Endothelial cell of umbilical vein (primary cell): ENCODE results near the gene WDR76. TPM values are rescaled to one million over a fixed set of nuclear protein-coding genes. Genes with fewer than 3 reads are reported as not detected.

ENCODE experiments used
- BruUV-seq: library from RNA; stranded (reverse); fragments of 400-500 nt; replicated peaks from 2 replicates; lab custom pipeline; 2021; lab: Mats Ljungman, UMichigan
- CTCF ChIA-PET: fragments of 300-600, 350-600 bp; sonication (Branson Sonifier 250); formaldehyde crosslinking; loops from one replicate; lab custom pipeline; 2021; ENCODE audit warnings: antibody characterized with exemption, inconsistent platforms; lab: Charles Lee
- POLR2A ChIA-PET: fragments of 300-600, 350-600 bp; sonication (Branson Sonifier 250); formaldehyde crosslinking; loops from one replicate; lab custom pipeline; 2021; ENCODE audit warnings: antibody characterized with exemption, inconsistent platforms; lab: Charles Lee
- DNase-seq: peaks from one replicate; pipeline ENCODE4 v3.0.0-alpha.2; 2011; ENCODE audit warnings: low read depth, low spot score
- FAIRE-seq: peaks from 2 replicates; lab custom pipeline; 2011; peaks lifted over from hg19 to GRCh38; lab: Jason Lieb, UNC
- H2AFZ ChIP-seq: 2 replicates; pipeline ENCODE4 v1.6.0; 2012; ENCODE audit warnings: low read depth, low read length, control low read depth, inconsistent platforms
- H3K27ac ChIP-seq: 2 replicates; pipeline ENCODE4 v1.5.1; 2011; ENCODE audit warnings: low read depth, mild to moderate bottlenecking, control low read depth, low read length, moderate library complexity; ENCODE audit not compliant: insufficient read depth
- H3K27me3 ChIP-seq, 2 experiments: 2 replicates each; pipeline versions ENCODE4 v1.6.0 to v1.6.1; 2011; ENCODE audit warnings: low read length in 2 of 2, mixed read lengths in 1 of 2; ENCODE audit not compliant: control insufficient read depth in 2 of 2, insufficient read depth in 2 of 2
- H3K36me3 ChIP-seq, 2 experiments: 2 replicates in 1 of 2; 3 replicates in 1 of 2; pipeline ENCODE4 v1.5.1; 2011; ENCODE audit warnings: low read length in 2 of 2, mild to moderate bottlenecking in 1 of 2, moderate library complexity in 1 of 2; ENCODE audit not compliant: control insufficient read depth in 2 of 2, insufficient read depth in 2 of 2; ENCODE audit errors: extremely low read depth in 1 of 2
- H3K4me1 ChIP-seq: 3 replicates; pipeline ENCODE4 v1.5.1; 2011; ENCODE audit warnings: mild to moderate bottlenecking, low read length; ENCODE audit not compliant: control insufficient read depth, insufficient read depth; ENCODE audit errors: extremely low read depth
- H3K4me2 ChIP-seq: 2 replicates; pipeline ENCODE4 v1.6.1; 2011; ENCODE audit warnings: low read length, control low read depth, mixed read lengths; ENCODE audit not compliant: insufficient read depth
- H3K4me3 ChIP-seq, 3 experiments: fragments of 200-600 bp in 1 of 3; sonication (generic), shearing (Covaris generic) in 1 of 3; replicated peaks in 1 of 3; 2 replicates each; pipeline ENCODE4 v1.5.1; 2011 to 2016; ENCODE audit warnings: control low read depth in 3 of 3, low read length in 3 of 3, mild to moderate bottlenecking in 2 of 3, inconsistent platforms in 1 of 3, low read depth in 1 of 3, moderate library complexity in 1 of 3; ENCODE audit not compliant: insufficient read depth in 1 of 3
- H3K79me2 ChIP-seq: 2 replicates; pipeline ENCODE4 v1.6.0; 2012; ENCODE audit warnings: low read length, inconsistent platforms; ENCODE audit not compliant: control insufficient read depth, insufficient read depth
- H3K9ac ChIP-seq: replicated peaks from 2 replicates; pipeline ENCODE3; 2011; ENCODE audit warnings: low read length, control low read depth; ENCODE audit not compliant: insufficient read depth; ENCODE audit errors: extremely low read depth
- H3K9me1 ChIP-seq: replicated peaks from 3 replicates; pipeline ENCODE4 v1.6.0; 2011; ENCODE audit warnings: mild to moderate bottlenecking, low read length; ENCODE audit not compliant: control insufficient read depth, insufficient read depth; ENCODE audit errors: extremely low read depth
- H3K9me3 ChIP-seq: replicated peaks from 2 replicates; pipeline ENCODE4 v1.5.1; 2012; ENCODE audit warnings: low read length, inconsistent platforms; ENCODE audit not compliant: control insufficient read depth, insufficient read depth
- H4K20me1 ChIP-seq: replicated peaks from 2 replicates; pipeline ENCODE3; 2011; ENCODE audit warnings: mild to moderate bottlenecking, low read length; ENCODE audit not compliant: control insufficient read depth, insufficient read depth; ENCODE audit errors: extremely low read depth
- EZH2 ChIP-seq: IDR thresholded peaks from 2 replicates; pipeline ENCODE4 v1.6.1; 2012; ENCODE audit warnings: borderline replicate concordance, low read depth, mild to moderate bottlenecking, moderate library complexity, low read length, inconsistent platforms; ENCODE audit not compliant: severe bottlenecking
- FOS ChIP-seq: IDR thresholded peaks from 2 replicates; pipeline ENCODE4 v1.6.1; 2011; ENCODE audit warnings: mild to moderate bottlenecking, low read length, moderate library complexity, borderline replicate concordance; ENCODE audit not compliant: insufficient read depth
- GATA2 ChIP-seq: IDR thresholded peaks from 2 replicates; pipeline ENCODE4 v1.7.0; 2011; ENCODE audit warnings: low read depth, mild to moderate bottlenecking, moderate library complexity, mixed read lengths, low read length; ENCODE audit not compliant: insufficient read length, insufficient read depth
- JUN ChIP-seq: IDR thresholded peaks from 2 replicates; pipeline ENCODE4 v1.6.1; 2011; ENCODE audit warnings: borderline replicate concordance, low read depth; ENCODE audit not compliant: insufficient read length, insufficient read depth
- MYC ChIP-seq: IDR thresholded peaks from one replicate; pipeline ENCODE4 v1.6.1; 2011; ENCODE audit warnings: mild to moderate bottlenecking, low read depth, low read length
- POLR2A ChIP-seq: IDR thresholded peaks from 2 replicates; pipeline ENCODE4 v1.6.1; 2012; ENCODE audit warnings: low read depth, mild to moderate bottlenecking, control low read depth, low read length
- POLR2AphosphoS5 ChIP-seq: IDR thresholded peaks from 2 replicates; pipeline ENCODE4 v1.6.1; 2012; ENCODE audit warnings: low read depth, mild to moderate bottlenecking, control low read depth, low read length, moderate library complexity; ENCODE audit not compliant: insufficient read depth
- dilution Hi-C: fragments of 300-500 bp; cut with MboI; formaldehyde crosslinking; loops from one replicate; pipeline ENCODE4 v1.15.0; 2019; ENCODE audit warnings: low sequenced_read_pairs; ENCODE audit not compliant: extremely low pct_ligation_motif_present
- intact Hi-C: fragments of 100-400 bp; cut with micrococcal nuclease; formaldehyde crosslinking; loops from one replicate; pipeline ENCODE4 v1.10.0; 2022
- polyA plus RNA-seq, 4 experiments: library from polyadenylated mRNA; depleted of rRNA in 3 of 4; stranded (reverse) in 3 of 4; unstranded in 1 of 4; fragments of >200 nt; gene quantifications; 2 replicates each; pipeline versions ENCODE4 v1.2.1 to v1.2.3, GENCODE V29; 2011 to 2012; ENCODE audit warnings: missing spikeins in 1 of 4
- total RNA-seq: library from RNA; stranded (reverse); gene quantifications from 2 replicates; pipeline ENCODE4 v1.2.3, GENCODE V29; 2021
- TF ChIP-seq, protein P1 (sequence below): IDR thresholded peaks from 2 replicates; pipeline ENCODE4 v1.6.1; 2011; ENCODE audit not compliant: insufficient read depth, insufficient read length
- TF ChIP-seq, protein P2 (sequence below), 2 donors: IDR thresholded peaks; 1 replicate in 1 of 2; 2 replicates in 1 of 2; pipeline ENCODE4 v1.5.1; 2011; ENCODE audit warnings: low read length in 2 of 2, mild to moderate bottlenecking in 2 of 2, moderate library complexity in 2 of 2, control low read depth in 1 of 2, inconsistent platforms in 1 of 2, low read depth in 1 of 2; ENCODE audit not compliant: insufficient read depth in 1 of 2; ENCODE audit errors: extremely low read depth in 1 of 2

The WDR76 gene
- total and polyA plus RNA-seq, 2 donors (not counting 3 experiments of a cell fraction or from before 2014, with no cell fraction given), result 3.1 to 25.2 TPM

DNA sequence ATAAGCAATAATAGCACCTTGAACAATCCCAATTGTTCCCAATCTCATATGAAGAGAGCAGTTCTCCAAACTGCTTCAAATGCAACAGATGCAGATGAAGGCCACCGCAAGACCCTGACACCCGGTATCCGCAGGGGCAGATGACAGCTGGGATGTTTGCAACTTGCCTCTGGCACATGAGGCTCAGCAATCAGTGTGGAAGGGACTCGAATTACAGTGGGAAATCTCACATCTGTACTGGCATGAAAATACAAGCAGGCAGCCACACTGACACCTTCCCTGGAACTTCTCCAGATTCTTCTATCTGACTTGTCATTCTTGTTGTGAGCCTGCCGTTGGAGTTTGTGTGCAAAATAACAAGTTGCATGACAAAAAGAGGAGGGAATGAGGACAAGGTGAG lies 68.8 kb downstream of the WDR76 start:
- dilution Hi-C loops, result no loop called here
- POLR2A ChIA-PET, result no interaction called here

More for the DNA sequence above, 68.8 kb downstream of the WDR76 start:
- BruUV-seq, result no TSS peak
- Histone ChIP-seq H3K4me1 (no peaks in the 10 kb centered on the region), H3K79me2 (no peaks in the 10 kb centered on the region), H2AFZ (no peak overlapping the region), H3K9me1 (no peaks in the 10 kb centered on the region), H3K9ac (no peak overlapping the region), H3K27ac (no peak overlapping the region), H3K36me3 (peaks cover 0 to 16% of the 10 kb centered on the region in 2 experiments), H3K4me2 (no peak overlapping the region), H3K4me3 (no peak overlapping the region), H3K27me3 (no peaks in the 10 kb centered on the region), H3K9me3 (no peaks in the 10 kb centered on the region), H4K20me1 (no peaks in the 10 kb centered on the region)
- intact Hi-C loops, result no loop called here
- FAIRE-seq, result no peak
- no peak for DNase-seq
- CTCF ChIA-PET, result interaction anchor here (1.1 to 1.3 kb wide), 2 partner anchors 14 to 606 kb away, joined by 3 to 5 read pairs; no protein-coding TSS in a partner anchor
- TF ChIP-seq, protein P1, sequence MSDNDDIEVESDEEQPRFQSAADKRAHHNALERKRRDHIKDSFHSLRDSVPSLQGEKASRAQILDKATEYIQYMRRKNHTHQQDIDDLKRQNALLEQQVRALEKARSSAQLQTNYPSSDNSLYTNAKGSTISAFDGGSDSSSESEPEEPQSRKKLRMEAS, result no peak
- no peak for TF ChIP-seq JUN
- TF ChIP-seq, protein P2, sequence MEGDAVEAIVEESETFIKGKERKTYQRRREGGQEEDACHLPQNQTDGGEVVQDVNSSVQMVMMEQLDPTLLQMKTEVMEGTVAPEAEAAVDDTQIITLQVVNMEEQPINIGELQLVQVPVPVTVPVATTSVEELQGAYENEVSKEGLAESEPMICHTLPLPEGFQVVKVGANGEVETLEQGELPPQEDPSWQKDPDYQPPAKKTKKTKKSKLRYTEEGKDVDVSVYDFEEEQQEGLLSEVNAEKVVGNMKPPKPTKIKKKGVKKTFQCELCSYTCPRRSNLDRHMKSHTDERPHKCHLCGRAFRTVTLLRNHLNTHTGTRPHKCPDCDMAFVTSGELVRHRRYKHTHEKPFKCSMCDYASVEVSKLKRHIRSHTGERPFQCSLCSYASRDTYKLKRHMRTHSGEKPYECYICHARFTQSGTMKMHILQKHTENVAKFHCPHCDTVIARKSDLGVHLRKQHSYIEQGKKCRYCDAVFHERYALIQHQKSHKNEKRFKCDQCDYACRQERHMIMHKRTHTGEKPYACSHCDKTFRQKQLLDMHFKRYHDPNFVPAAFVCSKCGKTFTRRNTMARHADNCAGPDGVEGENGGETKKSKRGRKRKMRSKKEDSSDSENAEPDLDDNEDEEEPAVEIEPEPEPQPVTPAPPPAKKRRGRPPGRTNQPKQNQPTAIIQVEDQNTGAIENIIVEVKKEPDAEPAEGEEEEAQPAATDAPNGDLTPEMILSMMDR (IDR thresholded peaks at IDR 0.05; ENCODE audit: extremely low read depth in 1 of 2, insufficient read depth in 1 of 2, low read depth in 1 of 2, low read length in 2 of 2), result no peak
- TF ChIP-seq POLR2AphosphoS5, result no peak
- TF ChIP-seq GATA2, result no peak
- no peak for TF ChIP-seq MYC
- TF ChIP-seq POLR2A, result no peak
- no peak for TF ChIP-seq EZH2
- TF ChIP-seq FOS, result no peak
